H1 (cell line): Measurements from ENCODE around the gene IFIT2.

Experiments
- CTCF ChIP-seq, 3 experiments: IDR thresholded peaks; 1 replicate in 2 of 3; 2 replicates in 1 of 3; pipeline versions ENCODE4 v1.5.1 to v1.6.1; 2011; ENCODE audit warnings: low read length in 3 of 3, mild to moderate bottlenecking in 3 of 3, inconsistent platforms in 2 of 3, low read depth in 1 of 3, moderate library complexity in 1 of 3; ENCODE audit not compliant: insufficient read depth in 1 of 3; ENCODE audit errors: control extremely low read depth in 1 of 3
- EP300 ChIP-seq, 2 experiments: IDR thresholded peaks; 1 replicate in 1 of 2; 2 replicates in 1 of 2; pipeline ENCODE4 v1.6.1; 2011 to 2012; ENCODE audit warnings: low read depth in 2 of 2, low read length in 2 of 2, mild to moderate bottlenecking in 2 of 2, borderline replicate concordance in 1 of 2, inconsistent platforms in 1 of 2, moderate library complexity in 1 of 2

GRCh38 chr10:89357975-89358374 is 56.1 kb downstream of the IFIT2 start:
- TF ChIP-seq EP300 (IDR thresholded peaks at IDR 0.05; ENCODE audit: borderline replicate concordance in 1 of 2, low read depth in 2 of 2, low read length in 2 of 2) (no peak), CTCF (IDR thresholded peaks at IDR 0.05; ENCODE audit: control extremely low read depth in 1 of 3, insufficient read depth in 1 of 3, low read depth in 1 of 3, low read length in 3 of 3) (no peak)
